ENCODE results near the gene DGCR8.
"Not testable (repeated sequence)": the region's sequence is repeated elsewhere in the genome, so short reads cannot be mapped to it uniquely, and the experiment has no call there.

Gene DGCR8

GRCh38 chr22:20057596-20058268 is 22.3 kb upstream of the DGCR8 start:
- no peak for DNase-seq
- Mint-ChIP-seq H3K36me3 (ENCODE audit: low read depth) (peaks cover 69% of the 10 kb centered on the region), H3K4me1 (ENCODE audit: low read depth) (no peaks in the 10 kb centered on the region), H3K9me3 (no peaks in the 10 kb centered on the region), H3K27me3 (no peaks in the 10 kb centered on the region), H3K4me3 (no peak overlapping the region), H3K27ac (no peak overlapping the region)

DNA sequence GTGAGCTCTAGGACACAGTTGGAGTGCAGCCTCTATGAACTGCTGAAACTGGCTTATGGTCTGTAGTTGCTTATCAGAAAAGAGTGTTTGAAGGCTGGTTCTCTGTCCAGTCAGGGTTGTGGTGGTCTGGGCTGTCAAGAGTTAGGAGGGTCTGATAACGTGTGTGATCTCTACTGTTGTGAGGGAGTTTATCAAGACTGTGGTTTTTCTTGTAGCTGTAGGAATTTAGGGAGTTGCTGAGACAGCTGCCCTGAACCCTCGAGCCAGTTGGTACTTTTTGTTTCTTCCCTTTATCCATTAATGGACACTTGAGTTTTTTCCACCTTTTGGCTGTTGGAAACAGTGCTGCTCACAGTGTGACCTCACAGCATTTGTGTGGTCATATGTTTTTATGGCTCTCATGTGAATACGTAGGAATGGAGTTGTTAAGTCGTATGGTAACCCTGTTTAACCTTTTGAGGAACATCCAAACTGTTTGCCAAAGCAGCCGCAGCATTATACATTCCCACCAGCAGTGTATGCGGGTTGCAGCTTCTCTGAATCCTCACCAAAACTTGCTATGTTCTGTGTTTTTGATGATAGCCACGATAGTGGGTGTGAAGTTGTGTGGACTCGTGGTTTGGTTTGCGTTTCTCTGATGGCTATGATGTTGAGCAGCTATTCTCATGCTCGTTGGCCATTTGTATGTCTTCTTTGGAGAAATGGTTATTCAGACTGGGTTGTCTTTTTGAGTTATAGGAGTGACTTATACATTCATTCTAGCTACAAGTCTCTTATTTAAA is 20.9 kb upstream of the DGCR8 start:
- H3K4me1 Mint-ChIP-seq (ENCODE audit: low read depth), result no peaks in the 10 kb centered on the region
- no peaks in the 10 kb centered on the region for H3K27me3 Mint-ChIP-seq
- H3K4me3 Mint-ChIP-seq, result no peak overlapping the region
- H3K36me3 Mint-ChIP-seq (ENCODE audit: low read depth), result peaks cover 67% of the 10 kb centered on the region
- no peaks in the 10 kb centered on the region for H3K9me3 Mint-ChIP-seq
- peak overlapping the region; percentile 50 for H3K27ac Mint-ChIP-seq
- DNase-seq, result no peak

DNA sequence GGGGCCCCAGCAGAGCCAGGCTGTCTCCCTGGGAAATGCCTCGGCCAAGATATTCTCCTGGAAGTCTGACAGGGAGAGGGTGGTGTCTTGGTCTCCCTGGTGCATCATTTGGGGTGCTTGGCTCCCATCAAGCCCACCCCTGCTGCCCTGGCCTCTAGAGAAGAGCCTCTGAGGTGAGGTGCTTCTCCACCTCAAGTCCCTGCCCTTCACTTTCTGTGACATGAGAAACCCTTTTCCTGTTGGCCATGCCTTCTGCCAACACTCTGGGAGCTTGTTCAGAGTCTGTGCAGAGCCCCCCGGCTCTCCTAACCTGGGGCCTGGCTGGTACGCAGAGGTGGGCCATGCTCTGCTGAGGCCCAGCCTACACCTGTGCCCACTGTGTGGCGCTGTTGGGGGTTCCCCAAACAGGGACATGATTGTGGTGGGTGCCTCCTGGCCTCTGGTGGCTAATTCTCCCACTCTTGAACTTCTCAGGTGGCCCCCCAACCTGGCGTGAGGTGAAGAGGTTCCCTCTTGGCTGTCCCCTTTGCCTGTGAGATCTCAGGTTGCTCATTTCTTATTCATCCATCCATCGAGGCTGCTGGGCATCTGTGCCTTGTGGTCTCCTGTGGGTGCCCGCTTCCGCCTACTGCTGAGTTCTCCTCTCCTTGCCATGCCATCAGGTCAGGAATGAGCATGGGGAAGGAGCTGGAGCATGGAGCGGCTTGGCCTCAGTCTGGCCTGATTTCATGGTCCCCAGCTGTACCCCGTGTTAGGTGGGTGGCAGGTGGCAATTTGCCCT is 19.2 kb upstream of the DGCR8 start:
- no peaks in the 10 kb centered on the region for H3K4me1 Mint-ChIP-seq (ENCODE audit: low read depth)
- peak overlapping the region; percentile 16 for H3K27ac Mint-ChIP-seq
- no peaks in the 10 kb centered on the region for H3K27me3 Mint-ChIP-seq
- no peaks in the 10 kb centered on the region for H3K9me3 Mint-ChIP-seq
- no peak overlapping the region for H3K4me3 Mint-ChIP-seq
- H3K36me3 Mint-ChIP-seq (ENCODE audit: low read depth), result peaks cover 64% of the 10 kb centered on the region
- DNase-seq, result no peak

DNA sequence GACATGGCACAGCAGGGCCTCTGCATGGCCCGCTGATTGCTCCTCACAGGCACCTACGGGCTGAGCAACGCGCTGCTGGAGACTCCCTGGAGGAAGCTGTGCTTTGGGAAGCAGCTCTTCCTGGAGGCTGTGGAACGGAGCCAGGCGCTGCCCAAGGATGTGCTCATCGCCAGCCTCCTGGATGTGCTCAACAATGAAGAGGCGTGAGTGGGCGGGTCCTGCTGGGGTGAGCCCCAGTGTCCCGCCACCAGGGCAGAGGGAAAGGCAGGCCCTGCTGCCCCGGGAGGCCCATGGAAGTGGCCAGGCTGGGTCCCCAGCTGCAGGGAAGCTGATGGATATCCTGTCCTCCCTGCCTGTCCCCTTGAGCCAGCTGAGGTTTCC is 18.6 kb upstream of the DGCR8 start:
- DNase-seq, result no peak
- no peaks in the 10 kb centered on the region for H3K27me3 Mint-ChIP-seq
- H3K9me3 Mint-ChIP-seq, result no peaks in the 10 kb centered on the region
- H3K4me3 Mint-ChIP-seq, result no peak overlapping the region
- H3K27ac Mint-ChIP-seq, result no peak overlapping the region
- H3K36me3 Mint-ChIP-seq (ENCODE audit: low read depth), result peaks cover 59% of the 10 kb centered on the region
- H3K4me1 Mint-ChIP-seq (ENCODE audit: low read depth), result no peaks in the 10 kb centered on the region

GRCh38 chr22:20062043-20062765 is 17.8 kb upstream of the DGCR8 start:
- no peaks in the 10 kb centered on the region for H3K9me3 Mint-ChIP-seq
- H3K4me3 Mint-ChIP-seq, result no peak overlapping the region
- no peaks in the 10 kb centered on the region for H3K27me3 Mint-ChIP-seq
- H3K27ac Mint-ChIP-seq, result peak overlapping the region; percentile 64
- H3K4me1 Mint-ChIP-seq (ENCODE audit: low read depth), result no peaks in the 10 kb centered on the region
- peaks cover 54% of the 10 kb centered on the region for H3K36me3 Mint-ChIP-seq (ENCODE audit: low read depth)
- no peak for DNase-seq

DNA sequence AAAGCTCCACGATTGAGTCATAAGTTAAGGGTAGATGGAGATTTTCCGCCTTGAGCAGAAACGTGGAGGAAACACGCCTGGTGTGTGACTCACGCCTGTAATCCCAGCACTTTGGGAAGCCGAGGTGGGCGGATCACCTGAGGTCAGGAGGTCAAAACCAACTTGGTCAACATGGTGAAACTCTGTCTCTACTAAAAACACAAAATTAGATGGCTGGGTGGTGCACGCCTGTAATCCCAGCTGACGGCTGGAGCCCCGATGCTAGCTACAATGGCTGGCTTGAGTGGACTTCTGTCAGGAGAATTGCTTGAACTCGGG is 17.3 kb upstream of the DGCR8 start:
- no peaks in the 10 kb centered on the region for H3K4me1 Mint-ChIP-seq (ENCODE audit: low read depth)
- no peaks in the 10 kb centered on the region for H3K9me3 Mint-ChIP-seq
- H3K36me3 Mint-ChIP-seq (ENCODE audit: low read depth), result peaks cover 50% of the 10 kb centered on the region
- DNase-seq, result no peak
- peak overlapping the region; percentile 64 for H3K27ac Mint-ChIP-seq
- no peaks in the 10 kb centered on the region for H3K27me3 Mint-ChIP-seq
- H3K4me3 Mint-ChIP-seq, result no peak overlapping the region

DNA sequence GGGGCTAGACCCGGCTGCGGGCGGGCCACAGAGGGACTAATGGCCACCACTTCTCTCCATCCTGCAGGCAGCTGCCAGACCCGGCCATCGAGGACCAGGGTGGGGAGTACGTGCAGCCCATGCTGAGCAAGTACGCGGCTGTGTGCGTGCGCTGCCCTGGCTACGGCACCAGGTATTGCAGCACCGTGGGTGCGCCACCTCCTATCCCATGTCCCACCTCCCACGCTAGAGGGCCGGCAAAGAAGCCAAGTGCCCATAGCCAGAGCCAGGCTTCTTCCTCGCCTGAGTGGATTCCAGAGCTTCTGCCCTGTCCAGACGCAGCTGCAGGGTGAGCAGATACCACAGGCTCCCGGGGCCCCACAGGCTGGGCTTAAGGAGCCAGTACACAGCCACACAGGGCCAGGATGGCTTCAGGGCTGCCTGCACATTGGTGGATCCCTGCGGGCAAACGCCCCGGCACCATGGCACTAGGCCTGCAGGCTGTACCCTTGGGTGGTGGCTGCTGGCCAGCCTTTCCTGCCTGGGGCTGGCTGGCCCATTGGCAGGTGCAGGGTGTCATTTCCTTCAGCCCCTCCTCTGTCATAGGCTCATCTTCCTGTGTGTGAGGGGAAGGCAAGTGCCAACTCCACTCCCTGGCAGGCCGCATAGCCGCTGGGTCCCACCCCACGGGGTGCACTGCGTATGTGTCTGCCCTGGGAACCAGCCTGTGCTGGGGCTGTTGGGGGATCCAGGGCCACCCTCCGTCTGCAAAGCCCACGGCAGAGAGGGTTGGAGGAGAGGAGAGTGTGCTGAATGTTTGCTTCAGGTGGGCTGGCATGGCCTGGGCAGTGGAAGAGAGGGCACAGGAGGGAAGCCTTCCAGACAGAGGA is 16.5 kb upstream of the DGCR8 start:
- Mint-ChIP-seq H3K36me3 (ENCODE audit: low read depth) (peaks cover 42% of the 10 kb centered on the region), H3K4me1 (ENCODE audit: low read depth) (no peaks in the 10 kb centered on the region), H3K9me3 (no peaks in the 10 kb centered on the region), H3K27ac (no peak overlapping the region), H3K4me3 (no peak overlapping the region), H3K27me3 (no peaks in the 10 kb centered on the region)
- no peak for DNase-seq

DNA sequence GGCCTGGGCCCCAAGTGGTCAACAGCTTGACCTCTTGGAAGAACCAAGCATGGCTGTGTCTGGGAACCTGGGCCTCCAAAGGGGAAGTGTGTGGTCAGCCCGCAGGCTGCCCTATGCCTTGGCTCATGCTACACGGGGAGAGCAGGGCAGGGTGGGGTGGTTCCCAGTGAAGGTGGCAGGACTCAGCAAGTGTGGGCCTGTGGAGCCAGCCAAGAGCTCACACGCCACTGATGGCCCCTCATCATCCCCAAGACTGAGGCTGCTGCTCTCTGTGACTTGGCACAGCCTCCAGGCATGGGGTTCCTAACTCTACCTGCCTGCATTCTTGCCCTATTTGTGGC is 15.9 kb upstream of the DGCR8 start:
- H3K4me3 Mint-ChIP-seq, result no peak overlapping the region
- peaks cover 38% of the 10 kb centered on the region for H3K36me3 Mint-ChIP-seq (ENCODE audit: low read depth)
- no peaks in the 10 kb centered on the region for H3K4me1 Mint-ChIP-seq (ENCODE audit: low read depth)
- H3K27me3 Mint-ChIP-seq, result no peaks in the 10 kb centered on the region
- H3K27ac Mint-ChIP-seq, result no peak overlapping the region
- no peaks in the 10 kb centered on the region for H3K9me3 Mint-ChIP-seq
- no peak for DNase-seq

GRCh38 chr22:20064545-20065262 is 15.3 kb upstream of the DGCR8 start:
- Mint-ChIP-seq H3K27me3 (no peaks in the 10 kb centered on the region), H3K36me3 (ENCODE audit: low read depth) (peaks cover 36% of the 10 kb centered on the region)

GRCh38 chr22:20065896-20066616 is 14.0 kb upstream of the DGCR8 start:
- DNase-seq, result no peak
- no peaks in the 10 kb centered on the region for H3K4me1 Mint-ChIP-seq (ENCODE audit: low read depth)
- H3K4me3 Mint-ChIP-seq, result no peak overlapping the region
- H3K27ac Mint-ChIP-seq, result no peak overlapping the region
- no peaks in the 10 kb centered on the region for H3K9me3 Mint-ChIP-seq
- H3K27me3 Mint-ChIP-seq, result no peaks in the 10 kb centered on the region
- H3K36me3 Mint-ChIP-seq (ENCODE audit: low read depth), result peaks cover 36% of the 10 kb centered on the region

More at GRCh38 chr22:20064545-20065262, 15.3 kb upstream of the DGCR8 start:
- no peak for DNase-seq
- no peaks in the 10 kb centered on the region for H3K4me1 Mint-ChIP-seq (ENCODE audit: low read depth)
- H3K4me3 Mint-ChIP-seq, result no peak overlapping the region
- H3K27ac Mint-ChIP-seq, result no peak overlapping the region
- no peaks in the 10 kb centered on the region for H3K9me3 Mint-ChIP-seq

DNA sequence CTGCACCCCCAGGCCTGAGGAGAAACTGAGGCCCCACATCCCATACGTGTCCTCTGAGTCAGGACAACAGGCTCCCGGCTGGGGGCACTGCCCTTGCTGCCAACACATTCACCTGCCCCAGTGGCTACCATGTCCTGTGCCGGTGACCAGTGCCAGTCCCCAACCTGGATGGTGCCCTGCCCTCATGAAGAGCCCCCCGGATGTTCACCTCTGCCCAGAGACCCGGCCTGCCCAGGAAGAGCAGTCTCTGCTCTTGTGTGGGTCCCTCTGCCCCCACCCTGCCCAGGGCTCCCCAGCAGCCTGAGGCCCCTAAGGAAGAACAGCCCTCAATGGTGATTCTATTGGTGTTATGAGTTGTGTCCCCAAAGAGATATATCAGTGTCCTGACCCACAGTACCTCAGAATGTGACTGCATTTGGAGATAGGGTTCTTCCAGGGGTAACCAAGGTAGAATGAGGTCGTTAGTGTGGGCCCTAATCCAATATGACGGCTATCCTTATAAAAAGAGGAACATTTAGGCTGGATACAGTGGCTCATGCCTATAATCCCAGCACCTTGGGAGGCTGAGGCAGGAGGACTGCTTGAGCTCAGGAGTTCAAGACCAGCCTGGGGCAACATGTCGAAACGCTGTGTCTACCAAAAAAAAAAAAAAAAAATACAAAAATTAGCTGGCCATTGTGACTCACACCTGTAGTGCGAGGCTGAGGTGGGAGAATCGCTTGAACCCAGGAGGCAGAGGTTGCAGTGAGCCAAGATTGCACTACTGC is 13.2 kb upstream of the DGCR8 start:
- no peaks in the 10 kb centered on the region for H3K4me1 Mint-ChIP-seq (ENCODE audit: low read depth)
- no peaks in the 10 kb centered on the region for H3K9me3 Mint-ChIP-seq
- H3K4me3 Mint-ChIP-seq, result no peak overlapping the region
- peaks cover 28% of the 10 kb centered on the region for H3K36me3 Mint-ChIP-seq (ENCODE audit: low read depth)
- H3K27me3 Mint-ChIP-seq, result no peaks in the 10 kb centered on the region
- no peak for DNase-seq
- no peak overlapping the region for H3K27ac Mint-ChIP-seq

- not testable (repeated sequence) for DNase-seq; H3K27ac Mint-ChIP-seq; H3K4me1 Mint-ChIP-seq (ENCODE audit: low read depth); H3K27me3 Mint-ChIP-seq; H3K9me3 Mint-ChIP-seq; H3K4me3 Mint-ChIP-seq
- peaks cover 27% of the 10 kb centered on the region for H3K36me3 Mint-ChIP-seq (ENCODE audit: low read depth)
Measured at GRCh38 chr22:20067384-20067682, 12.7 kb upstream of the DGCR8 start.

Data from activated T-cell treated with anti-CD3 and anti-CD28 coated beads, Interleukin-2, amount 50 U/mL, for 24 hours (primary cell).